HCT116 (cell line): Measurements from ENCODE around the gene TRPM3. TPM values are rescaled to one million over a fixed set of nuclear protein-coding genes. Genes with fewer than 3 reads are reported as not detected.

Experiments
- ATAC-seq: fragments of 200-7000 bp; cut with Tn5 transposase; 2 replicates; pipeline ENCODE4 v1.9.1; 2020; ENCODE audit warnings: mild to moderate bottlenecking, moderate library complexity
- BruUV-seq: library from RNA; stranded (reverse); fragments of 400-500 nt; replicated peaks from 2 replicates; lab custom pipeline; 2021; lab: Mats Ljungman, UMichigan
- CTCF ChIA-PET: fragments of 300-600 bp; sonication (Branson Sonifier 250); formaldehyde crosslinking; loops from one replicate; lab custom pipeline; 2021; ENCODE audit warnings: antibody characterized with exemption; lab: Charles Lee
- POLR2A ChIA-PET: fragments of 300-600, 350-600 bp; sonication (Branson Sonifier 250); formaldehyde crosslinking; loops from one replicate; lab custom pipeline; 2021; ENCODE audit warnings: antibody characterized with exemption; lab: Charles Lee
- RAD21 ChIA-PET, 2 experiments: fragments of 300-600 bp; sonication (Branson Sonifier 250); formaldehyde crosslinking; loops; one replicate each; lab custom pipeline; 2023; ENCODE audit warnings: low total read pairs in 2 of 2; ENCODE audit not compliant: uncharacterized antibody in 2 of 2, unreplicated experiment in 2 of 2, low non-redundant PET in 1 of 2; lab: Charles Lee
- DNase-seq: peaks from one replicate; pipeline ENCODE4 v3.0.0-alpha.2; 2010; ENCODE audit warnings: low read depth, low spot score
- H2AFZ ChIP-seq: fragments of 200-600 bp; shearing (Covaris generic), sonication (generic); 2 replicates; pipeline ENCODE4 v1.6.1; 2017; ENCODE audit warnings: low read depth, mixed run types, mixed read lengths, antibody characterized with exemption, low read length; ENCODE audit not compliant: poor library complexity, severe bottlenecking
- H3K27ac ChIP-seq: 2 replicates; pipeline ENCODE4 v1.5.1; 2012; ENCODE audit warnings: low read depth, low read length
- H3K27me3 ChIP-seq: fragments of 200-600 bp; sonication (generic); 2 replicates; pipeline ENCODE4 v1.6.1; 2016; ENCODE audit warnings: mixed run types, low read length, mixed read lengths; ENCODE audit not compliant: insufficient read depth
- H3K36me3 ChIP-seq, 2 experiments: fragments of 200-500 bp in 1 of 2; fragments of 200-600 bp in 1 of 2; sonication (Bioruptor generic) in 1 of 2; sonication (generic) in 1 of 2; 2 replicates each; pipeline versions ENCODE4 v1.5.1 to v1.6.1; 2014 to 2016; ENCODE audit warnings: low read length in 2 of 2, inconsistent platforms in 1 of 2, mixed read lengths in 1 of 2, mixed run types in 1 of 2; ENCODE audit not compliant: insufficient read depth in 2 of 2, control insufficient read depth in 1 of 2
- H3K4me1 ChIP-seq, 2 experiments: fragments of 200-600 bp in 1 of 2; sonication (generic) in 1 of 2; 2 replicates each; pipeline versions ENCODE4 v1.5.1 to v1.6.1; 2012 to 2017; ENCODE audit warnings: low read length in 2 of 2, inconsistent platforms in 1 of 2, mild to moderate bottlenecking in 1 of 2, mixed read lengths in 1 of 2, mixed run types in 1 of 2, moderate library complexity in 1 of 2; ENCODE audit not compliant: insufficient read depth in 2 of 2, control insufficient read depth in 1 of 2
- H3K4me2 ChIP-seq: fragments of 200-600 bp; sonication (generic); 2 replicates; pipeline ENCODE4 v1.6.1; 2017; ENCODE audit warnings: mixed run types, low read length, mixed read lengths
- H3K4me3 ChIP-seq, 2 experiments: fragments of 200-600 bp in 1 of 2; sonication (generic) in 1 of 2; replicated peaks in 1 of 2; 2 replicates each; pipeline ENCODE4 v1.5.1; 2011 to 2016; ENCODE audit warnings: low read length in 2 of 2, control low read depth in 1 of 2, low read depth in 1 of 2, mild to moderate bottlenecking in 1 of 2, mixed read lengths in 1 of 2, mixed run types in 1 of 2
- H3K79me2 ChIP-seq: fragments of 200-600 bp; sonication (generic); 2 replicates; pipeline ENCODE4 v1.6.1; 2017; ENCODE audit warnings: mild to moderate bottlenecking, mixed run types, low read length, moderate library complexity, mixed read lengths; ENCODE audit not compliant: insufficient read depth
- H3K9ac ChIP-seq: fragments of 200-600 bp; sonication (generic); 2 replicates; pipeline ENCODE4 v1.6.1; 2016; ENCODE audit warnings: low read length, mixed read lengths
- H3K9me2 ChIP-seq: fragments of 200-600 bp; sonication (generic), shearing (Covaris generic); 2 replicates; pipeline ENCODE4 v1.6.1; 2017; ENCODE audit warnings: mixed run types, mild to moderate bottlenecking, moderate library complexity; ENCODE audit not compliant: insufficient read depth
- H3K9me3 ChIP-seq, 2 experiments: fragments of 200-500 bp in 1 of 2; fragments of 200-600 bp in 1 of 2; sonication (Bioruptor generic) in 1 of 2; sonication (generic) in 1 of 2; 2 replicates each; pipeline ENCODE4 v1.6.1; 2014 to 2017; ENCODE audit warnings: low read length in 2 of 2, mixed read lengths in 2 of 2, inconsistent platforms in 1 of 2, low read depth in 1 of 2, mild to moderate bottlenecking in 1 of 2, mixed run types in 1 of 2, moderate library complexity in 1 of 2; ENCODE audit not compliant: control insufficient read depth in 1 of 2, insufficient read depth in 1 of 2
- H4K20me1 ChIP-seq: fragments of 200-600 bp; sonication (generic), shearing (Covaris generic); 2 replicates; pipeline ENCODE4 v1.6.1; 2017; ENCODE audit warnings: mixed run types, mild to moderate bottlenecking, moderate library complexity; ENCODE audit not compliant: insufficient read depth
- ELF1 ChIP-seq: IDR thresholded peaks from 2 replicates; pipeline ENCODE4 v1.6.1; 2012; ENCODE audit warnings: low read depth, borderline replicate concordance
- EZH2 ChIP-seq: fragments of 200-600 bp; sonication (generic); IDR thresholded peaks from 2 replicates; pipeline ENCODE4 v1.6.1; 2017; ENCODE audit warnings: antibody characterized with exemption, mixed run types
- JUND ChIP-seq: IDR thresholded peaks from 2 replicates; pipeline ENCODE4 v1.6.1; 2012
- RAD21 ChIP-seq: IDR thresholded peaks from 2 replicates; pipeline ENCODE4 v1.6.1; 2012; ENCODE audit warnings: low read depth, mild to moderate bottlenecking
- SP1 ChIP-seq: IDR thresholded peaks from 2 replicates; pipeline ENCODE4 v1.6.1; 2012; ENCODE audit warnings: low read depth
- SRF ChIP-seq: IDR thresholded peaks from 2 replicates; pipeline ENCODE4 v1.6.1; 2012; ENCODE audit warnings: low read depth
- ZNF274 ChIP-seq: fragments of 200-500 bp; sonication (Bioruptor generic); IDR thresholded peaks from 2 replicates; pipeline ENCODE4 v1.6.1; 2014; ENCODE audit warnings: mild to moderate bottlenecking, low read depth, low read length, inconsistent platforms
- intact Hi-C: fragments of 100-400 bp; cut with micrococcal nuclease; formaldehyde crosslinking; loops from 2 replicates; pipeline ENCODE4 v1.10.0; 2022
- total RNA-seq: library from RNA; stranded (reverse); gene quantifications from one replicate; pipeline ENCODE4 v1.2.1, GENCODE V29; 2021; ENCODE audit not compliant: unreplicated experiment

The TRPM3 gene
- total RNA-seq, 1 experiment from 2014 or later = not detected

GRCh38 chr9:70566066-70566465 lies 555.4 kb downstream of the TRPM3 start:
- H3K4me3 ChIP-seq = no peak overlapping the region
- ChIA-PET POLR2A (interaction anchor here (0.8 kb wide), 1 partner anchor 9 kb away, joined by 3 read pairs; no protein-coding TSS in a partner anchor), CTCF (no interaction called here), RAD21 (no interaction called here)
- ATAC-seq = no peak
- no TSS peak for BruUV-seq
- intact Hi-C loops = no loop called here
- no peak for DNase-seq
- H3K9me3 ChIP-seq = no peaks in the 10 kb centered on the region
- H3K4me1 ChIP-seq = no peaks in the 10 kb centered on the region
- H3K27ac ChIP-seq = no peak overlapping the region
- no peaks in the 10 kb centered on the region for H3K27me3 ChIP-seq
- H3K9ac ChIP-seq = no peak overlapping the region
- no peaks in the 10 kb centered on the region for H3K36me3 ChIP-seq
- H3K79me2 ChIP-seq = no peaks in the 10 kb centered on the region
- no peaks in the 10 kb centered on the region for H3K9me2 ChIP-seq
- no peaks in the 10 kb centered on the region for H4K20me1 ChIP-seq
- H3K4me2 ChIP-seq = no peak overlapping the region
- TF ChIP-seq SP1 (no peak), SRF (no peak), ELF1 (no peak), RAD21 (no peak)
- H2AFZ ChIP-seq = no peak overlapping the region

GRCh38 chr9:70564468-70565335 lies 556.7 kb downstream of the TRPM3 start:
- Histone ChIP-seq H3K4me2 (no peak overlapping the region), H2AFZ (no peak overlapping the region), H3K27me3 (no peaks in the 10 kb centered on the region), H4K20me1 (no peaks in the 10 kb centered on the region), H3K27ac (no peak overlapping the region), H3K9ac (no peak overlapping the region), H3K9me3 (no peaks in the 10 kb centered on the region), H3K79me2 (no peaks in the 10 kb centered on the region), H3K9me2 (no peaks in the 10 kb centered on the region), H3K36me3 (no peaks in the 10 kb centered on the region), H3K4me3 (no peak overlapping the region), H3K4me1 (no peaks in the 10 kb centered on the region)
- DNase-seq = no peak
- no peak for TF ChIP-seq ZNF274
- TF ChIP-seq JUND = no peak
- no peak for TF ChIP-seq EZH2
- ChIA-PET RAD21 (no interaction called here), POLR2A (no interaction called here), CTCF (no interaction called here)
- no peak for ATAC-seq
- no TSS peak for BruUV-seq
- intact Hi-C loops = no loop called here
